GM19025 (cell line): ENCODE results near the gene KCNJ9.
"Not testable (repeated sequence)": the region's sequence is repeated elsewhere in the genome, so short reads cannot be mapped to it uniquely, and the experiment has no call there.

Experiments
- ATAC-seq: cut with Tn5 transposase; IDR thresholded peaks from one replicate; pipeline ENCODE4 v1.9.1; 2021; ENCODE audit warnings: mild to moderate bottlenecking, low read depth, moderate library complexity; ENCODE audit not compliant: unreplicated experiment

The KCNJ9 gene

GRCh38 chr1:160101037-160101716, 19.8 kb downstream of the KCNJ9 start:
- no peak for ATAC-seq

- no peak for ATAC-seq
Observed at GRCh38 chr1:160101717-160102522, 20.6 kb downstream of the KCNJ9 start.

- ATAC-seq, result no peak
Observed at GRCh38 chr1:160103658-160104408, 22.5 kb downstream of the KCNJ9 start.

- no peak for ATAC-seq
Observed at GRCh38 chr1:160104486-160104885, 23.1 kb downstream of the KCNJ9 start.

- no peak for ATAC-seq
Observed at GRCh38 chr1:160105155-160105554, 23.8 kb downstream of the KCNJ9 start.

GRCh38 chr1:160107512-160107911, 26.2 kb downstream of the KCNJ9 start:
- no peak for ATAC-seq

DNA sequence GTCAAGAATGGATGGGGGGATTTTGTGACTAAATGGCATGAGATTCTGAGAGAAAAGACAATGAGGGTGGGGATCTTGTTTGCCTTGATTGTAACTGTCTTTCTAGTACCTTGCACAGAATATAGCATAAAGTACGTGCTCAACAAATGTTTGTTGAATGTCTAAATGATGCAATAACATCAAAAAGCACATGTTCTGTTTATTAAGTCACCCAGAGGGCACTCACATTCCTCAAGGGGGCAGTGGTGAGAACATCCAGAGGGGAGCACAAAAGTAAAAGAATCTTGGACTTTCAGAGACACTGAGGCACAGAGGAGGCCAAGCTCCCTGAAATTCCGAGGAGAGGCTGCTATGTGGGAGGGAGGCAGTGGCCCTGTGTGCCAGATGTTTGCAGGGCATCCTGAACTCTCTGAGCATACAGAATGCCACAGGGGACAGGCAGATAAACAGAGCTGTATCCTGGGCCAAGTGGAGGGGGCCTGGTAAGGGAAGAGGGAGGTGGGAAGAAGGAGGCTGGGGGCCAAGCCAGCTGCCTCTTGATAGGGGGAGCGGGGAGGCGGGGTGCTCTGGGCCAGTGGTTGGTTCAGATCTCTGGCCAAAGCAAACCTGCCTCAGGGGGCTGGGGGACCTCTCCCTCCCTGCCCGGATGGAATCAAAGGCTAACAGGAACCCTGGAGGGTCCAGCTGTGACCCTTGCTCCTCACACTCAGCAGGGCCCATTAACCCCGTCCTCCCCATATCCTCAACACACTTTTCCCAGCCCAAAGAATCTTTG, 27.7 kb downstream of the KCNJ9 start:
- no peak for ATAC-seq

DNA sequence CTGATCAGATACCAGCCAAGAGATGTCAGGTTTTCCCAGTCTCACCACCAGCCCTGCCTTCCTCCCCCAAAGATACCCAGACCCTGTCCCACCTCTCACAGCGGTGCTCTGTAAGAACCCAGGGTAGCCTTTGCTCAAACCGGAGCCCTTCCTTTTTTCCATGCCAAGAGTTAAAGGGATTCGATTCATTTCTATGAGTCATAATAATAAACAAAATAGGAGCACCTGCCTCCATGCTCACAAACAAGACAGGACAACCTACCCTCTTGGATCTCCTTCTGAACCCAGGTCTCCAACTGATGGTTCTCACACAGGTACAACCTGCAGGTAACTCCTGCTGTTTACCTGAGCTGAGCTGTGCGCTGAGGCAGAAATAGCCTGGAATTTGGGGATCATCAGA, 28.3 kb downstream of the KCNJ9 start:
- no peak for ATAC-seq

GRCh38 chr1:160111462-160111861, 30.1 kb downstream of the KCNJ9 start:
- not testable (repeated sequence) for ATAC-seq

DNA sequence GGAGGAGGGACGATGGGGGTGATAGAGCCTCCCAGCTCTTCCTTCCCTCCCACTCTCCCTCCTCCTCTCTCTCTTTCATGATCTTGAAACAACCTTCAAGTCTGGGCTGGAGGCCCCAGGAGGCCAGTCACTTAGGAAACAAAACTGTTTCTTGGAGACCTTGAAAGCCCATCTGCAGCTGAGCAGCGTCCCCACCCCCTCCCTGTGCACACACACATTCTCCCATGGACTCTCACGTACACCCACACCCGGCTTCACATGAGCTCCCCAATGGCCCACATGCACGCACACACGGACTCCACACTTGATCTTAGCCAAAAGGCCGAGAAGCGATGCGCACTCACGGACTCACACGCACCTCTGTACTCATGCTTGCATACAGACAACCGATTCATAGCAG, 31.0 kb downstream of the KCNJ9 start:
- ATAC-seq, result no peak

DNA sequence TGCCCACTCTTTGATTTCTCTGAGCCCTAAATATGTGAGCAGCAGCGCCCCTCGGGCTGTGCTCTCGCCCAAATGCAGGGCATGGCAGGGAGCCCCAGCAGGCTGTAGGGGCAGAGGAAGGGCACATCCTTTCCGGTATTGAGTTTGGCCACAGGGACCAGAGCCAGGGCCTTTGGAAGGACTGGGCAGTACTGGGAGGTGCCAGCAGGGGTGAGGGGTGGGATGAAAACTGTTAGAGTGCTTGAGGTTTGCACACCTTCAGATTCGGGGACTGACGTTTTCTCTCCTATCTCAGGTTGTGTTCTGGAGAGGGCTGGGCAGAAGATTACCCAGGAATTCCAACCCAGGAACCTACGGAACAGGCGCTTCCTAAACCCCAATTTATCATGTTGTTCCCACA, 32.1 kb downstream of the KCNJ9 start:
- ATAC-seq, result no peak

DNA sequence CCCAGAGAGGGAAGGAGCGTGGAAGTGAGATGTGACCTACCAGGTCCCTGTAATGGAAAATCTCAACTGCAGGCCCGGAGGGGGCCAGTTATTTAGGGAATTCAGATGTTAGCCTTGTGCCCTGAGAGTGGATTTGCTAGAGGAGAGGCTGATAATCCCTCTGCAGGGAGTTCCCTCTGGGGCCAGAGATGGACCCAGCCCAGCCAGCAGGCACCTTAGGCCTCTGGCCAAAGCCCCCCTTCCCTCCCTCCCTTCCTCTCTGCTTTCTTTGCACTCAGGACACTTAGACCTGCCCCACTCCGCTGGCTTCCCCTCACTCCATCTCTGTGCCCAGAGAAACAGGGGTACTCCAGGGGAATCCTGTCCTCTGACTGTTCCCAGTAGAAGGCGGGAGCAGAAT, 32.7 kb downstream of the KCNJ9 start:
- ATAC-seq, result no peak

DNA sequence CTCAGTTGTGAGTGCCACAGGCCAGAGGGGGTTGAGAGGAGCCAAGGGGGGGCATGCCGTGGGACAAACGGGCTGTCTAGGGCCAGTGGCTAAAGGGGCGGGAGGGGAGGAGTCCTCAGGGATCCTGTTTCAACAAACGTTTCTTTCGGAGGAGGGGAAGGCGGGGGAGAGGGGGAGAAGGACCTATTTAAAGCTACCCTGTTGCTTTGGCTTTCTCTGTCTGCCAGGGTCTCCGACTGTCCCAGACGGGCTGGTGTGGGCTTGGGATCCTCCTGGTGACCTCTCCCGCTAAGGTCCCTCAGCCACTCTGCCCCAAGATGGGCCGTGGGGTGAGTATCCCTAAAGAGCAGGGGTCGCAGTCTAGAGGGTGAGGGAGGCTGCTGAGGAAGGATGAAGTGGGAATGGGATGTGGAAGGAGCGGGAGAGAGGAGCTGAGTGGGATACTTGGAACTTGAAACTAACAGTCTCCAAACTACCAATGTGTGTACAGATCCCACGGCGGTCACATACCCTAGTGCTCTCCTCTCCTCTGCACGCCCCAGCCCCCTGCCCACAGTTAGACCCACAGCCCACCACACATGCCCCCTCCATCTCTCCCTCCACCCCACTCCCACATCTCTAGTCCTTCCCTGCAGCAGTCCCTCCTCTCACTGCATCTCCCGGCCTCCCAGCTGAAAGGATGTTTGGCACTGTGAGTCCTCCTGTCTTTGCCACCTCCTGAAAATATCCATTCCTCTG, 34.4 kb downstream of the KCNJ9 start, which contains the start of gene ATP1A2:
ATP1A2 (plus strand) TSS at position 215 of the 738 bp plus-strand sequence; CDS start at position 318, 103 bp downstream.
- no peak for ATAC-seq

DNA sequence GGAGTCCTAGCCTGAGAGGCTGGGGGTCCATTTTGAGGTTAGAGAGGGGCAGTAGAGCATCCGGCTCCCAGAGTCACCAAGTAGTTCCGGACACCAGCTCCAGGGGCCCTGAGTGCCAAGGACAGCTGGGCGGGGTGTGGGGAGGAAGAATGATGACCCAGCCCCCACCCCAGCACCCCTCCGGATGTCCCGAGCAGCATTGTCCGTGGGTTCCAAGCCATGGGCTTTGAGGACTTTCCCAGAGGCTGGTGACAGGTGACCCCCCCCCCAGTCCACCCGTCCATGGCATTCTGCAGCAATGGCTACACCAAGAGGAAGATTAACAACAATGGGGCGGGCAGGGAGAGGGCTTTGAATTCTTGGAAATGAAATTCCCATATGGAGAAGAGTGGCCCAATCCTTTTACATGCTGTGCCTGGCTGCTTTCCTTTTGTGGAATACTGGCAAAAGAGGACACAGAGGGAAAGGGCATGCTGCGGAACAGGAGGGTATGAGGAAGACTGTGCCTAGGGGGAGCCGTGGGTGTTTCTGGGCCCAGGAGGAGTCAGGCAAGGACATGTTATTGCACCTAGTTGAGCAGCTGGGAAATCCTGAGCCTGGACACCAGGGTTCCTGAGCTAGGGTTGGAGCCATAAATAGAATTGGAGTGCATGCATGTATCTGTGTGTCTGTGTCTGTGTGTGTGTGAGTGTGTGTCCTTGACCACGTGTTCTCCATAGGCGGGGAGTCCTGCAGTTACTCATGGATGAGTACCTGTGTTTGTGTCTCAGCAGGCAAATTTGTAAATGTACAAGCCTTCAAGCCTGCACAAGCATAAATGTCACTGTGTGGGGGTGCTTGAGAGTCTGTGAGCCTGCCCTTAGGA, 35.2 kb downstream of the KCNJ9 start:
- no peak for ATAC-seq

DNA sequence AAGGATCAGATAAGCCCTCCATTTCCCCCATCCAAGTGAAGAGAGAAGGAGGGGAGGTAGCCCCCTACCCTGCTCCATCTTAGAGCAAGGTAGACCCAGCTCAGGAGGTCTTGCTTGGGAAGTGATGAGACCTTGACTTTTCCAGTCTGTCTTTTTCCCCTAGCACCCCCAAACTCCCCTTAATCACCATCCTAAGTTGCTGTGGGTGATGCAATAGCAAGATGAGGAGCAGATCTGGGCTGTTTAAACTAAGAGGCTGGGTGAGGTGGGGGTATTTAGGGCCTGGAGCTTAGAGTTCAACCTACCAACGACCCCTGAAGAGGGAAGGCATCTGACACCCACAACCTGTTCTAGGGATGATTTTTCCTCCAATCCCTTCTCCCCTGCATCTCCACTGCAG, 36.0 kb downstream of the KCNJ9 start:
- ATAC-seq, result no peak

DNA sequence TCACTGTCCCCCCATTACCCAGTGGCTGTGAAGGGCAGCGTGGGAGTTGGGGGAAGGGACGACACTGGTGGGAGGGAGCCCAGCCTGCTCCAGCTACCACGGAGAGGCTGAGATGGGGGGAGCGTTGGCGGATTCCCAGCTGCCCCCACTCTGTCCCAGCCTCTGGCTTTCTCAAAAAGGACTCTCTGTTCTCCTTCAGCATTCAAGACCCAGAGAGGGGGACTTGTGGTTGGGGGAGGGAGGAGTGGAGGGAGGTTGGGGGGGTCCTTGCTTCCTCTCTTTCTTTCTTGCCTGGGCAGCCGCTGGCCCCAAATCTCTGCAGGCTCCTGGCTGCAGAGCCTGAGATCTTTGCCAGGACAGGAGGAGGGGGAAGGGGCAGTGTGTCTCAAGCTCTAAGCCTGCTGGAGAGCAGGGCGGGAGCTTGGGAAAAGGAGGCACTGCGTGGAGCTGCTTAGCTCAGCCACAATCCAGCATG, 36.4 kb downstream of the KCNJ9 start:
- no peak for ATAC-seq

- no peak for ATAC-seq
Observed at GRCh38 chr1:160118928-160119327, 37.6 kb downstream of the KCNJ9 start.

DNA sequence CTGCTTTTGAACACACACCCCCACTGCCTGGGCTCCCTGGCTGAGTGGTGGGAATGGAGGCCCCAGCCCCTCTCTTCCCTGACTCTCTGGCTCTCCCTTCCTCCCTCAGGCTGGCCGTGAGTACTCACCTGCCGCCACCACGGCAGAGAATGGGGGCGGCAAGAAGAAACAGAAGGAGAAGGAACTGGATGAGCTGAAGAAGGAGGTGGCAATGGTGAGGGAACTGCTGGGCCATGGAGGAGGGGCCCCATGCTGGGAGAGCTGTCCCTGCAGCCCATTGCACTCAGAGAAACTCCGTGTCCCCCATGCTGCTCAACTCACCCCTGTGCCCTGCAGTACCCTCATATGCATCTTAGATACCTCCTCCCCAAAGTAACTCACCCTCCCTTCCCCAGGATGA, 39.5 kb downstream of the KCNJ9 start:
- no peak for ATAC-seq

GRCh38 chr1:160121388-160121787, 40.0 kb downstream of the KCNJ9 start:
- no peak for ATAC-seq
